8988T (cell line): ENCODE data around the gene PSMF1.

Experiments
- DNase-seq: peaks from one replicate; pipeline ENCODE4 v3.0.0; 2011

PSMF1 gene

DNA sequence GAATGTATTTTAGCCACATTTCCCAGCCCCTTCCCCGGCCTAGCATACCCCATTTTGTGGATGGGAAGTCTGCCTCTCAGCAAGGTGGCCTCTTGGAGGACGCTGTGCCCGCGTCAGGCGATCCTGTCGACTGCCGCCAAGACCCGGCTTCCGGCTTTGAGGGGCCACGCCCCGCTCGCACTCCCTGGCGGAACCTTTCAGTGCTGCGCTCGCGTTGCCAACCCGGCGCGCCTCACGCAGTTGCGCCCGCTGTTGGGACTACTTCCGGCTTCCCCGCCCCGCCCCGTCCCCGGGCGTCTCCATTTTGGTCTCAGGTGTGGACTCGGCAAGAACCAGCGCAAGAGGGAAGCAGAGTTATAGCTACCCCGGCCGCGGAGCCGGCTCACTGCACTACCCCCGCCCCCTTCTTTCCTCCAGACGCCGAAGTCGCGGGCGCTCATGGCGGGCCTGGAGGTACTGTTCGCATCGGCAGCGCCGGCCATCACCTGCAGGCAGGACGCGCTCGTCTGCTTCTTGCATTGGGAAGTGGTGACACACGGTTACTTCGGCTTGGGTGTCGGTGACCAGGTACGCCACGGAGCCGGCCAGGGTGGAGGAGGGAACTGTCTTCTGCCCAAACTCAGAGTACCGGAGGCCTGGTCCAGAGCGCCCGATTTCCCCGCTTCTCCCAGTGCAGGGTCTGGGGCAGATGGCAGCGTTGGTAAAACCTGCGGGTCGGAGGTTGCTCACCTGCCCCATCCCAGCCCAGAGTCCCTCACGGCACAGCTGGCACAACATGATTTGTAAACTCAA is at the start of gene PSMF1:
Gene PSMF1, plus strand, starts transcription at position 267 of the 792 bp plus-strand sequence. Its CDS starts 172 bp downstream, at position 439.
- DNase-seq: peak; percentile 85

DNA sequence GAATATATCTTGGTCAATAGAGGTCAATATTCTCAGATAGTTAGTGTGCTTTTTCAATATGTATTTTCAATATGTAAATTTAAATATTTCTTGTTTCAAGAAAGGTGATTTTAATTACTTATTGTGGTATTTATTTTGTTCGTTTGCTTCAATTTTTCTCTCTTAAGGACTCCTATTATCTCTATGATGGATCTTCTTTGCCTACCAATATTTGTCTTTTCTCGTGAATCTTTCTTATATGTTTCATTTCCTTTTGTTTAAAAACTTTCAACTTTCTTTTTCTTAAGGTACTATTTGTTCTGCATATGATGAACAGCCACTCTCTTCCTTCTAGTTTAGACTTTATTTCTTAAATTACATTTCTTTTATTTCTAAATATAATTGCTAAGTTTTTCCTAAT is 46.1 kb upstream of the PSMF1 start:
- DNase-seq: no peak

GRCh38 chr20:1075616-1076015 is 42.8 kb upstream of the PSMF1 start:
- no peak for DNase-seq

DNA sequence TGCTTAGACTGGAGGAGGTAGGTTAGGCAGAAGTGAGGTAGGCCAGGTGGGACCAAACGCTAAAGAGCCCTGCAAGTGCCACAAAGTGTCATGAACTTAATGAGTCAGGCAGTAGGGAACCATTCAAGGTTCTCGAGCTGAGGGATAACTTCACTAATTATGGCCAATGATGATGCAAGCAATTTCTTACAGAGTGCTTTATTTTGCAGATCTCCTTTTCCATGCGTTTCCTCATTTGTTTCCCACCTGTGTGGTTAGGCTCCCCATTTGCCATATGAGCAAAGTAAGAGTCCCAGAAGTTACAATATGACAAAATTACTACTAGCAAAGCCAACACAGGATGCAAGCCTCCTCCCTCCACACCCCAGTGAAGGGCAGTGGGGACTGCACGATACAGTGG is 36.5 kb upstream of the PSMF1 start:
- DNase-seq: no peak

GRCh38 chr20:1083431-1084080 is 34.8 kb upstream of the PSMF1 start:
- no peak for DNase-seq

DNA sequence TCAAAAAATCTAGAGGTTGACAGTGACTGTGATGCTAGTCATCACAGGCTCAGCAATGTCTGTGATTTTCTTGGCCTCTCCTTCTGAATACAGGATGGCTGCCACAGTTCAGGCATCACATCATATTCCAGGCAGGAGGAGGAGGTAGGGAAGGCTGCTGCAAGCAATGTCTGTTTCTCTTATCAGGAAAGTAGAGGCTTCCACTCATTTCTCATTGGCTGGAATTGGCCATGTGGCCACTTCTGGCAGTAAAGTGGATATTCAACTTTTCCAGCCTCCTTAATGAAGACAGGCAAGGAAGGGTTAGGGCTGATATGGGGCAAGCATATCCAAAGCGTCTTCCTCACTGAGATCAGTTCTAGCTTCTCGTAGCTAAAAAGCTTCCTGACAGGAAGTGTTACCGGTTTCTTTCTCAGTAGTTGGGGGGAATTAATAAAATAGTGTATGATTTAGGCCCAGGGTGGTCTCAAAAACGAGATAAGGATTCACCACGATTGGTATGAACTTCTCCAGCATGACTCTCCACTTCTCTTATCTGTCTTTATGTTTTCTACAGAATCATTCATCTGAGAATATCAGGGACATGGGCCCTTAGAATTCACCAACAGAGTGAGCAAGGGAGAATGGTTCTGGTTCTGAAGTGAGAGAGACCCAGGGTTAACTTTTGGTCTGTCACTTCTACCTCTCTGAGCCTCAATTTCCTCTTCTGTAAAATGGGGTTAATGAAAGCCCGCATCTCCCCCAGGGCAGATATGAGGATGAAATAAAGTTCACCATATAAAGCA is 32.7 kb upstream of the PSMF1 start:
- no peak for DNase-seq

GRCh38 chr20:1086277-1087213 is 31.9 kb upstream of the PSMF1 start:
- no peak for DNase-seq

- no peak for DNase-seq
Observed at GRCh38 chr20:1087311-1087905, 31.0 kb upstream of the PSMF1 start.

DNA sequence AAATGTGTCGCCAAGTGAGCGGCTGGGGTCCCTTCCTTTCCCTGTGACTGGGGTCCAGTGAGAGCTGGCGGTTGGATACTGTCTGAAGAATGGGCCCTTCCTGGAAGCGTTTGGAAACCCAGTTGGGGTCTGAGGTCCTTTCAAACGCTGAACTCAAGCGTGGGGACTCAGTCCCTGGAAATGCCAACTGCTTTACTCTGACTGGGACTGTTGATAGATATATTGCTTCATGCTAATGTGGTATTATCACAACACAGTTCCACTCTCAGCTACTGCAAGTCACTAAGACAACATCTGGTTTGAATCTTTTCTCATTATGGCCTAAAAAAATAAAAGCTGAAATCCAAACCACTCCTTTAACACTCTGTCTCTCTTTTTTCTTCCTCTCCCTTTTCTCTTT is 23.7 kb upstream of the PSMF1 start:
- DNase-seq: no peak

DNA sequence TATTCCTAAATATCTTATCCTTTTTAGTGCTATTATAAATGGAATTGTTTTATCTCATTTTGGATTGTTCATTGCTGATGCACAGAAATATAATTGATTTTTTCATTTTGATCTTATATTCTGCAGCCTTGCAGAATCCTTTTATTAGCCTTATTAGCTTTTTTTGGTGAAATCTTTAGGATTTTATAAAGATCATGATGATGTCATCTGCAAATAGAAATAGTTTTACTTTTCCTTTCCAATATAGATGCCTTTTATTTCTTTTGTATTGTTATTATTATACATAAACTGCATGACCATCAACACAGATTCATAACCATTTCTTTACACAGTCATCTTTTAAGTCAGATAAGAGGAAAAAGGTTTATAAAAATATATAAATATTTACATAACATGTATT is 16.9 kb upstream of the PSMF1 start:
- DNase-seq: no peak

- no peak for DNase-seq
Observed at GRCh38 chr20:1102016-1102415, 16.4 kb upstream of the PSMF1 start.

GRCh38 chr20:1103751-1104150 is 14.7 kb upstream of the PSMF1 start:
- no peak for DNase-seq

GRCh38 chr20:1105599-1106194 is 12.7 kb upstream of the PSMF1 start:
- no peak for DNase-seq

DNA sequence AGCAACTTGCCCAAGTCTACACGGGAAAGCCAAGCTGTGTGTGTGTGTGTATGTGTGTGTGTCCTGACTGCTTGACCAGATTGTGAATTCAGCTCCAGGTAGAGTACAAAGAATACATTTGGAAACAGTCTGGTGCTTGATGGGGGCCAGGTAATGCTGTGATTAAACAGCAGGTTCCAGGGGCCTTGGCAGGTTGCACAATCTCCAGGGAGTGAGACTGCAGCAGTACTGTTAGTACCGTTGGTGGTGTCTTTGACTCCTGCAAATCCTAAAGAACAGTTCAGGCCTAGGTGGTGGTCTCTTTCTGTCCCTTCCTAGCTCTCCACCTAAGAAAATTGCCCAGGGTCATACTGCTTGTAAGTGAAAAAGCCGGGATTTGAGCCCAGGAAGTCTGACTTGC is 11.2 kb upstream of the PSMF1 start:
- DNase-seq: no peak

DNA sequence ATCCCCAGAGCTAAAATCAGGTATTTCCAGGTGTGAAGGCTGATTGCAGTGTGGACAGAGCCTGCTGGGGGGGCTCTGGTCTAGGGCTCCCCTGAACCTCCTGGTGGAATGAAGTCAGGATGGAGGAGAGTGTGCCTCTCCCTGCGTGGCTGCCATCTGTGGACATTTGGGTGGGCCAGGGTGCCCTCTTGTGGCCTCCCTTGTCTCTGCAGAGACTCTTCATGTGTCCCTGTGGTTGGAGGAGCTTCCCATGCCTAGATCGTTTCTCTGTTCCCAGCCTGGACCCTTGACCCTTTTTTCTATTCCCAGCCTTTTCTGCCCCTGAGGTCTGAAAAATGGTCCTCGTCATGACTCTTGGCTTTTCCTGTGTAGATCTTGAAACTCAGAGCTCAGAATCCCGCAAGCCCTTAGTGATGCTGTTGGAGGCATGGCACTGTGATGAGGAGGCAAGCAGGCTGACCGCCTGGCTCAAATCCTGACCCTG is 9.9 kb upstream of the PSMF1 start:
- peak; percentile 59 for DNase-seq

DNA sequence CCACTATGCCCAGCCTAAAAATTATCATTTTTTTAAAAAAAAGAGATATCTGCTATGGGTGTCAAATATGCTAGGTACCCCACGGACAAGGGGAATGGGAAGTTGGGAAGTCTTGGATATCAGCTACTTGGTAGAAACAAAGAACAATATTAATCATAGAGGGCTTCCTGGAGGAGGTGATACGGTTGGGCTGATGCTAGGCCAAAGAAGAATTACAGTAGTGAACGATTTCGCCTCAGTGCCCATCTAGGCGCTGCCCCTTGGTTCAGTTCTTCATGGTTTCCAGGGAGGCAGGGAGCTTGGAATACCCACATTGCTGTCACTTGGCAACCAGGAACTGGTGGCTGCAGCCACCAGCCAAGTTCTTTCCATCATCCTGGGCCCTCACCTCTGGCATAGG is 5.5 kb upstream of the PSMF1 start:
- DNase-seq: no peak

DNA sequence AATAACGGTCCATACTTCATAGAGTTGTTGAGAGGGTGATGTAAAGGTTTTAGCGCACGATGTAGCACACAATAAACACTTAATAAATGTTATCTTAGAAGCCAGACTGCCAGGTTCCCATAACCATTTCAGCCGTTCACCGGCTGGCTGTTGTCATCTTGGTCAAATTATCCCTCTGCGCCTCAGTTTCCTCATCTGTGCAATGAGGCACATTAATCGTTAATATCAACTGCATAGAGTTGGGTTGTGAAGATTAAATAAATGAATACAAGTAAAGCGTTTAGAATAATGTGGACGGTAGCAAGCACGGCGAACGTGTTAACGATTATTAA is 432 bp upstream of the PSMF1 start:
- DNase-seq: no peak

DNA sequence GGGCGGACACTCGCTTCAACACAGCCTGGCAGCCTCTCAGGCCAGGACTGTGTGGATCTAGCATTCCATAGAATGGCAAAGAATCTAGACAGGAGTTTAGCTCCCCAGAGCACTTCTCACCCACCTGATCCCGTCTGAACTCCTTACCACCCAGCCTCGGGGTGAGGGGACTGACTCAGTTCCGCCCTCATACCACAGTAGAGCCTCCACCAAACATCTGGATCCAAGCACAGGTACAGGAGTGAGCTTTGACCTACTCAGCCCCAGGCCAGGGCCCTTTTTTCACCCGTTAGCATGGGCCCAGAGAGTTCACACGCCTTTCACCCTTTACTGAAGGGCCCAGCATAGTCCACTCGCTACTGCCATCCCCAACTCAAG is 715 bp downstream of the PSMF1 start:
- no peak for DNase-seq

DNA sequence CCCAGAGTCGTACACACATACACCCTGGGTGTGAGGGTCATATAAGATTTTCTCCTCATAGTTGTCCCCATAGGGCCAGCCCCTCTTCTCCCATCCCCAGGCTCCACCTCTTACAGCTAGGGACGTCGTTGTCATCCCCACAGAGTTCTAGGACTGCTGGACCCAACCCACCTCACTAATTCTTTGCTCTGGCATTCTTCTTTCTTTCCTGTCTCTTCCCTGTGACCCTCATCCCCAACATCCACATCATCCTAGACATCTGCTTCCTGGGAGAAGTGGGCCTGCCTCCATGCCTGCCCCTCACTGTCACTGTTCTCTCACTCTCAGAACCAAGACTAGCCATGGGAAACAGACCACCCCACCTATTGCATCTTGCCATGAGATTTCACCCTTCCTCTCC is 1.1 kb downstream of the PSMF1 start:
- no peak for DNase-seq

DNA sequence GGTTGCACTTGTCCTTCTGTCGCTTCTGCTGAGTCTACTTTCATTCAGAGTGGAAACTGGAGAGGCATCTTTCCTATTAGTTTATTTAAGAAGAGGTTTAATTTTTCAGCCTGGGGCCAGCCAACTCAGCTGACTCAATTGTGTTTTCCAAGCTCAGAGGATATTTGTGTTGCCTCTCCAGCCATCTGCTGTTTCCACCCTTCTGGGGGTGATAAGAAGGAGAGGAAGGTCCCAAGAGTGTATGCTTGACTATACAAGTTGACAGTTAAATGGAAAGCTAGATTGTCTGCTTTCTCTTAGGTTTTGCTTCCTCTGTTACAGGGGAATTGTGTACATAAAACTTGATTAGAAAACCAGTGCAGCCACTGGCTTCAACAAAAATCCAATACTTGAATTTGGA is 3.0 kb downstream of the PSMF1 start:
- DNase-seq: no peak

GRCh38 chr20:1122388-1123315 is 4.2 kb downstream of the PSMF1 start:
- DNase-seq: no peak
